Occipital lobe (tissue), 2 donors: ENCODE results near the gene DHX9. TPM values are rescaled to one million over a fixed set of nuclear protein-coding genes. Genes with fewer than 3 reads are reported as not detected.
A peak's percentile ranks its signal among the peaks of the same experiment; 100 is the strongest.

Experiments
- DNase-seq: peaks from one replicate; lab custom pipeline; 2025; lab: John Stamatoyannopoulos, UW
- total RNA-seq: library from RNA; depleted of rRNA; stranded (reverse); fragments of >200 nt; gene quantifications from one replicate; pipeline ENCODE4 v1.2.3, GENCODE V29; 2014

The DHX9 gene
- 258 TPM for total RNA-seq

DNA sequence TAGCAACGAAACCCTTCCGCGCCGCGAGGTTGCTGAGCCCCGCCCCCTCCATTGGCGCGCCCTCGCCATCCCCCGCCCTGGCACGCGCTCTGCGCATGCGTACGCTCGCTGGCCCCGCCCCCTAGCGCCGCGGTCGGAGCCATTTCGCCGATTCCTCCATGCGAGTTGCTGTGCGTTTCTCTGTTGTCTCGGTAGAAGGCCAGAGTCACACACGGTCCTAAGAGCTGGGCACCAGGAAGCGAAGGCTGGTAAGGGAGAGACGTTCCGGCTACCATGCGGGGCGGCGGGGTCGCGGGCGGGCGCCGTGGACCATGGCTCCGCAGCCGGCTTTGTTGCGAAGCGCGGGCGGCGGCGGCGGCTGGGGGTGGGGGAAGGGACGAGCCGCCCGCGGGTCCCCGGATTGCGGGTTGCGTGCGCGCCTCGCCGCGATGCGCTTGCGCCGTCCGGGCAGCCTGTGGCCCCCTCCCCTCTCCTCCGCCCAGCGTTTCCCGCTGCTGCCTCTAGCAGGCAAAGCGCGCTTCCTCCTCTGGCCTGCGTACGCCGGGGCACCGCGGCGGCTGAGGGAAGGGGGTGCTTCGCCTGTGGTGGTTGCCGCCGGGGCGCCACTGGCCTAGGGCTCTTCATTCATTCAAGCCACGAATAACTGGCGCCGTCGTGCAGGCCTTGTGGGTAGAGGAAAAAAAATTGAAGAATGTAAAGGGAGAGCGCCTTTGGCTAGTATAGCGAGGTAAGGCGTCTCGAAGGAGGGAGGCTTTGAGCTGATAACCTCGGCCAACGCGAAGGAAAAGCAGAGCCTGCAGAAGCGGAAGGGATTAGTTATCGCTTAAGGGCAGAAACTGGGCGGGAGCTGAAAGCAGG, at the start of gene DHX9:
Gene DHX9 (plus strand): TSS at position 139 of the 858 bp plus-strand sequence. CDS start 3,220 bp downstream, outside the sequence.
- DNase-seq = peak; percentile 90

DNA sequence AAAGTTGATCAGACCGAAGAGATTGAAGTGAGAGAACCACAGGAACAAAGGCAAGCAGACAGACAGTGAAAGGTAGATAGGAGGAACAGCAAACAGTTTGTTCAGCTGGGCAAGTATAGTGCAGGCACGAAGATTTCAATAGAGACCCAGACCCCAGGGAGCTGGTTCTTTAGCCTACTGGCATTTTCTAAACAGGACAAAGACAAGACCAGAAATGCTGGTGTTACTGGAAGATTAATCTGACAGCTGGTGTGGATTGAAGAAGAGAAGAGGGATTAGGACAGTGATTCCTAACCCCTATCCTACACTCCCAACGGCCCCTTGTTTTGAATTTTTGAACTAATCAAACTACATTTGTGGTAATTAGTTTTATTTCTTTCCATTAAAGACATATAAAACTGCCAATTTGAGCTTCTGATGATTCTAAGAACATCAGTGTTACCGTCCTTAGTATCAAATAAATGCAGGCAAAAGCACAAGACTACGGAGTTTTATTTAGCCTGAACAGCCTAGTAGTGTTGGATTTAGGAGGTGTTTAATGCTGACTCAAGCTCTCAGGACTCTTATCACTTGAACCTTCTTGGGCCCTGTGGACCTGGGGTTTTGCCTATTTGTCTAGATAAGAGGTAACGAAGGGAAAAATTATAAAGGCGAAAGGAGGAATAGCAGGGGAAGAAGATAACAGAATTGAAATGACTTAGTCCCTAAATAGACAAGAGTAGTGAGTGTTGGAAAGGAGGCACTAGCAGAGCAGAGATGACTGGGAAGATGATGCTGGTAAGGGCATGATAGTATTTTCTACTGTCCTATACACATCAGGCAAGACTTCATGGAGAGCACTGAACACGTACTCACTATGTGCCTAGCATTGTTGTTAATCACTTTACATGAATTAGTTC, 47.6 kb upstream of the DHX9 start:
- DNase-seq = no peak

- no peak for DNase-seq
Observed at GRCh38 chr1:182794091-182794490, 45.1 kb upstream of the DHX9 start.

DNA sequence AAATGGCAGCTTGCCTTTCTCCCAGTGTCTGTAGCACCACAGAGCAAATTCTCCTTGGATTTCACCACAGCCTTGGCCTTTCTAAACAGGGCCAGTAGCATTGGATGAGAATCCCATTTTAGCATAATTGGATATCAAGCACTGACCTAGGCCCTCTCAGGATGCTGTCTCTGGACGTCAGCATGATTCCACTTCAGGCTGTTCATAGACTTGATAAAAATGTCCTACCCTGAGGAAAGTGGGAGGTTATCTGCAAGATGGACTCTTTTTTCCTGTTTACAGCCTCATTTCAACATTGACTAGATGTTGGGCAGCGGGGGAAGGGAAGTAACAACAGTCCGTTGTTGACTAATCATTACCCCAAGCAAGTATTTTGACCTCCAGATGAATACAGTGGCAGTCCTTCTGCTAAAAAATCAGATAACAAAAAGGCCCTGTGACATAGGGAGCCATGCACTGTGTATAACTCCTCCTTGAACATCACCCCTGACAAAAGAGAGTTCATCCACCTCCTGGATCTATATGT, 44.4 kb upstream of the DHX9 start:
- DNase-seq = no peak

DNA sequence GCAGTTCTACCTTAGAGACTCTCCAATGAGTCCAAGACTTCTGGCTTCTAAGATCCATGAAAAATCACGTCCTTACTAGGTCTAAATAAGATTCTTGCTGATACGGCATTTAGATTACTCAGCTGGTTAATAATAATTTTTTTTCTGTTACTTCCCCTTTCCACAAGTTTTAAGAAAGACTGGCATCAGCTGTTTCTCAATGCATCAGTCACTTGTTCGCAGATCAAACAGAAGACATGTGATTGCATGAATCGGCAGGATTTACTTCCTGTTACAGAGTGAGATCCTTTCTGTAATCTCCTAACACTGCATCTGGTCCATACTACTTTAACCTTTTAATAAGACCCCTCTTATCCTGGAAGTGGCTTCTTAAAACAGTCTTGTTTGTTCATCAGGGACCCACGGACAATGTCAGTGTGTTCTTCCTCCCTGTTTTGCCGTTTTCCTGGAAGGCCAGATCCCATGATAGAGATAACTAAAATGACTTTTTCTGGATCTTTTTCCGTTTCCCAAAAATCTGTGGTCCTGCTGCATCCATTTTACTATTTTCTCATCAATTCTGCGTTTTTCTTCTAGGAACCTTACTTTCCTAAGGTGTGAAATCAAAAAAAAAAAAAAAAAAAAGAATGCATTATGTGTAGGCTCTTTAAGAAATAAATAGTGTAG, 43.5 kb upstream of the DHX9 start:
- no peak for DNase-seq

- DNase-seq = no peak
Observed at GRCh38 chr1:182802006-182802803, 36.9 kb upstream of the DHX9 start.

DNA sequence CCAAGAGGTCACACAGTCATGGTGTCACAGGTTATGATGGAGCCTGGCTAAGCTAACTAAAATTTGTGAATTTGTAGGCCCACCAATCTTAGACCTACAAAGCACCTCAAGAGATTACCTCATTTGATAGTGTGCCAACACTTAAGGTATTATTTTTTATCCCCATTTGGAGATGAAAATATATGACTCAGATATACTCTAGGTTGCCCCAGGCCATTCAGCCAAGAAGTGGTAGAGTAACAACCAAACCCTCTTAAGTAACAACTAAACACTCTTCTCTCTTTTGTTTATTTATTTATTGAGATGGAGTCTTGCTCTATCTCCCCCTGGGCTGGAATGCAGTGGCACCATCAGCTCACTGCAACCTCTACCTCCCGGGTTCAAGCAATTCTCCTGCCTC, 35.3 kb upstream of the DHX9 start:
- DNase-seq = no peak

DNA sequence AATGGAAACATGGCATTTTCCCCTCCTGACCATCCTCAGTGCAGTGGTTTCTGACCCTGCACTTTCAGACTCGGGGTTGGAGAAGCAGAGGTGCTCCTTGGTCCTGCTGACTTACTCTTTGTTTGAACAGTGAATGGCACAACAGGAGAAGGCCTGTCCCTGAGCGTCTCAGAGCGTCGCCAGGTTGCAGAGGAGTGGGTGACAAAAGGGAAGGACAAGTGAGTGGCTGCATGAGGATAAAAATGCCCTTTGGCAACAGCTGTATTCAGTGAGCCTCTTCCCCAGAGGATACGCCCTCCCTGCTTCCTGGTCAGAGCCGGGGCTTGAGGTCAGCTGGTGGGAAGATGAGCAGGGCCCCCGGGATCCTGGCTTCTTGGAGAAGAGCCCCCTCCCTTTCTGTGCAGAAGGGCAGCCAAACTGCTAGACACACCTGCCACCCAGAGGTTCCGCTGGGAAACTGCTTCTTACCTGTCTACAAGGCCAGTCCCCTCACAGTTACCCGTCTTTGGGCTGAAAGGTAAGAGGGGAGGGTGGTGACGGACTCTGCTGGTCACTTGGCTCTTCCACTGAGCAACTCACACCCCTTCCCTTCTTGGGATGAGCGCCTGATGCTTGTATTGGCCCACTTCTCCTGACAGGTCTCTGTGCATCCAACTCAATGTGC, 33.0 kb upstream of the DHX9 start:
- no peak for DNase-seq

DNA sequence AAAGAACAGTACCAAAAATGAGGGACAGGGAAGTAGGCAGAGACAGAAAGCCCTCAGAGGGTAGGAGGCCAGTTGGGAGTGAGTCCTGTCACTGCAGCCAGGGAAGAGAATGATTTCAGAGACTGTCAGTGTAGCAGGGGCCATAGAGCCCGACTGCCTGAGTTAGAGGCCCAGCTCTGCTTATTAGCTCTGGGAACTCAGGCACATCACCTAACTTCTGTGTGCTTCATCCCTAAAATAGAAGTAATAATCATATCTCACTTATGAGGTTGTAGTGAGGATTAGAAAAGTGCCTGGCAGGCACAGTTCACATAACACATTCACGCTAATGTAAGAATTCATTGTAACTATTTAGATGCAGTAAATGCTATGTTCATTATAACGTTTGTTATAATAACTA, 31.2 kb upstream of the DHX9 start:
- DNase-seq = no peak

DNA sequence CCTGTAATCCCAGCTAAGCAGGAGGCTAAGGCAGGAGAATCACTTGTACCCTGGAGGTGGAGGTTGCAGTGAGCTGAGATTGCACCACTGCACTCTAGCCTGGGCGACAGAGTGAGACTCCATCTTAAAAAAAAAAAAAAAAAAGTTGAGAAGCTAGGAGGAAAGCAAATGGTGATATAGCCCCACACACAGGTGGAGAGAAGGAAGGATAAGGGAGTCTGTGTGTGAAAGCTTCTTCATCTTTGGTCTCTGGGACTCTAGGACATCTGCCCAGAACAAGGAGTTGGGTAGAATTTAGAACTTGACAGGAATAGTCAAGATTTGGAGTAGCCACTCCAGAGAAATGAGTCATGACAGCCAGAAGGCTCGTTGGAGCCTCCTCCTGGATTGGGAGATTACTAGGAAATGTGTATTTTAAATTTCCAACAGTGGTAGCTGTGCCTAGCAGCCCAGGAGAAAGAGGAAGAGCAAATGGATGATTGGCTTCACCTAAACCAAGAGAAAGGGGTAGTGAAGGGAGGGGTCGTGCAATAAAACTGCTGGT, 29.7 kb upstream of the DHX9 start:
- DNase-seq = no peak

DNA sequence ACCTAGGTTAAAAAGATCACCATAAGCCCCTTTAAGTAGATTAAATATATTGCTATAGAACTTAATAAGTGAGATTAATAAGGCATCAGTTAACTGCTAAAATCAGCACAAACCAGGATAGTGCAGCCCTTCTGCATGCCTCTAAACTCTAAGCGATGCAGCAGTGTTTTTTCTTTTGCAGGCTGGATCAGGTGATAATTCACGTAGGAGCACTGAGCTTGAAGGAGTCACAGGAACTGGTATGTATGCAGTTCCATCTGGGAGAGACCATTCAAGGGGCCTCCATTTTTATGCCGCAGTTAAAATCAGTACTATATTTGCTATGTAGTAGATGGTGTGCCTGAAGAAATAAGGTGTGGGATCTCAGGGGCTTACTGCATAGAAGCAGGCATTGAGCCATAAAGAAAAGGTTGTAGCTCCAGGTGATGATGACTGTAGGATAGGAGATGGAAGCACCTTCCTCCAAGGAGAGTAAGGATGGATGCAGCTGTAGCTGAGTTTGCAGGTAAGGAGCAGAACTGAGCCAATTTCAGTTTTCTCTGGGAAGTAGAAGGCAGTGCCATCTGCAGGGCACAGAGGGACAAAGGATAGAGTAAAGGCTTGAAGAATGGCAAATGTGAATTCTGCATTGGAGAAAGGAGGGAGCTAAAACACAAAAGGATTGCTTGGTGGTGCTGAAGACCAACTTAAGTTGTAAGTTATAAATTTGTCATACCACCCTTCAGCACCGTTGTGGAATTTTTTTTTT, 27.0 kb upstream of the DHX9 start:
- DNase-seq = no peak

DNA sequence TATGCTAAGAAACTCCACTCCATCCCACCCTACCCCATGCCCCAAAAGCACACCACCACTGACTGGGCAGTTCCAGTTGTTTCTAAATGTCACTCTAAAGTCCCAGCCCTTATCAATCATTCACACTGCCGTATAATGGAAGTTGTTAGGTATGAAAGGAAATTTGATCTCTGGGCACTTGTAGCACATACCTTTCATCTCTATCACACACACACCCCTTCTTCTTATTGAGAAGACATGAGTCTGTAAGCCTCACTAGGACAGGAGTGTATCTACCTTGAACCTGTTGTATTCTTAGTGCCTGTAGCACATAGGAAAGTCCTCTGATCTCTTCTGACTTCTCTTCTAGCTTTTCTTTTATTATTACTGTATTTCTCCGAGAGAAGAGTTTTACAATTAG, 22.3 kb upstream of the DHX9 start:
- no peak for DNase-seq

GRCh38 chr1:182817802-182818201, 21.3 kb upstream of the DHX9 start:
- DNase-seq = no peak

DNA sequence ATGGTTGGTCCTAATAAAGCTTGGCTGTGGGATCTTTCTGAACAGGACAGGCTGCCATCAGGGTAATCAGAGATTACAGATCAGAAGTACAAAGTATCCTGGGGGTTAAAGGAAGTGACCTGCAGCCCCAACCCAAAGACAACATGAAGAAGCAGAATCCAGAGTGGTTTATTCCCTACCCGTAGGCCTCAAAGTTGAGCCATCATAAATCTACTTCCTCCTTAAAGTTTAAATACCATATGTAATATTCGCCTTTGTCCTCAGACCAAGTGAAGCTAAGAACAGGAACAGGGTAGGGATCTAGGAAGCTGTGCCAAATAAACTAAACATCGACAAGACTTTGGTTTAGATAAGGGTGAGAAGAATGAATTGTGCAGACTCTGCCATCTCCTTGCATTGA, 15.9 kb upstream of the DHX9 start:
- DNase-seq = no peak

- DNase-seq = no peak
Observed at GRCh38 chr1:182826892-182827291, 12.3 kb upstream of the DHX9 start.

GRCh38 chr1:182829285-182829932, 9.7 kb upstream of the DHX9 start:
- DNase-seq = no peak

- DNase-seq = no peak
Observed at GRCh38 chr1:182833271-182833670, 5.9 kb upstream of the DHX9 start.

- no peak for DNase-seq
Observed at GRCh38 chr1:182834326-182834725, 4.8 kb upstream of the DHX9 start.

DNA sequence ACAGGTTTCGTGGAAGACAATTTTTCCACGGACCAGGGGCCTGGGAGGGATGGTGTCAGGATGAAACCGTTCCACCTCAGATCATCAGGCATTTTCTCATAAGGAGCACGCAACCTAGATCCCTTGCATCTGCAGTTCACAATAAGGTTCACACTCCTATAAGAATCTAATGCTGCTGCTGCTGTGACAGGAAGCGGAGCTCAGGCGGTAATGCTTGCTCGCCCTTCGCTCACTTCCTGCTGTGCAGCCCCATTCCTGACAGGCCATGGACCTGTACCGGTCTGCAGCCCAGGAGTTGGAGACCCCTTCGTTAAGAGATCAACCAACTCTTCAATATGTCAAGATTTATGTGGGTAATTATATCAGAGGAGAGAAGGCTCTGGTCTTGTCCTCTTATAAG, 3.3 kb upstream of the DHX9 start:
- DNase-seq = no peak
